Chondrocyte (in vitro differentiated cells): ENCODE data around the gene OR10G8. TPM values are rescaled to one million over a fixed set of nuclear protein-coding genes. Genes with fewer than 3 reads are reported as not detected.

ENCODE experiments used
- DNase-seq: peaks from one replicate; pipeline ENCODE4 v3.0.0; 2021; ENCODE audit warnings: mixed read lengths, low spot score
- H3K27ac Mint-ChIP-seq: one replicate; pipeline ENCODE4 v1.8.0; 2021; ENCODE audit warnings: mild to moderate bottlenecking, moderate library complexity, mixed read lengths; ENCODE audit not compliant: unreplicated experiment
- H3K27me3 Mint-ChIP-seq: 2 replicates; pipeline ENCODE4 v1.8.0; 2021; ENCODE audit warnings: low read depth, mixed read lengths
- H3K36me3 Mint-ChIP-seq: 2 replicates; pipeline ENCODE4 v1.8.0; 2021; ENCODE audit warnings: low read depth, mixed read lengths
- H3K4me1 Mint-ChIP-seq: 2 replicates; pipeline ENCODE4 v1.8.0; 2021; ENCODE audit warnings: low read depth, mild to moderate bottlenecking, mixed read lengths
- H3K4me3 Mint-ChIP-seq: one replicate; pipeline ENCODE4 v1.8.0; 2021; ENCODE audit warnings: mild to moderate bottlenecking, moderate library complexity, mixed read lengths; ENCODE audit not compliant: unreplicated experiment
- H3K9me3 Mint-ChIP-seq: 2 replicates; pipeline ENCODE4 v1.8.0; 2021; ENCODE audit warnings: low read depth, mixed read lengths
- CTCF ChIP-seq: fragments of 200-600 bp; sonication (generic); IDR thresholded peaks from 2 replicates; pipeline ENCODE4 v1.5.0; 2021; ENCODE audit warnings: antibody characterized with exemption, mild to moderate bottlenecking, moderate library complexity
- total RNA-seq: library from RNA; stranded (reverse); gene quantifications from 3 replicates; pipeline ENCODE4 v1.2.1, GENCODE V29; 2021

OR10G8 gene
- total RNA-seq, 1 donor from 2014 or later = not detected

GRCh38 chr11:124078591-124078990 is 52.0 kb downstream of the OR10G8 start:
- Mint-ChIP-seq H3K27ac (no peak overlapping the region), H3K36me3 (no peaks in the 10 kb centered on the region), H3K4me3 (no peak overlapping the region), H3K4me1 (no peaks in the 10 kb centered on the region), H3K9me3 (no peaks in the 10 kb centered on the region), H3K27me3 (peaks cover 32% of the 10 kb centered on the region)
- no peak for TF ChIP-seq CTCF
- DNase-seq = no peak

GRCh38 chr11:124079631-124080326 is 53.2 kb downstream of the OR10G8 start:
- no peaks in the 10 kb centered on the region for H3K9me3 Mint-ChIP-seq
- H3K27me3 Mint-ChIP-seq = peaks cover 35% of the 10 kb centered on the region
- no peak overlapping the region for H3K4me3 Mint-ChIP-seq
- H3K36me3 Mint-ChIP-seq = no peaks in the 10 kb centered on the region
- no peak for TF ChIP-seq CTCF
- no peak overlapping the region for H3K27ac Mint-ChIP-seq
- no peaks in the 10 kb centered on the region for H3K4me1 Mint-ChIP-seq
- no peak for DNase-seq

Other genes starting within 250 kb of the OR10G8 start
- gene OR6M1, start 220.4 kb upstream of the OR10G8 start, total RNA-seq = not detected in 3 replicates
- not detected in 3 replicates for gene TMEM225, start 141.1 kb upstream of the OR10G8 start, total RNA-seq
- gene OR8D4, start 124.6 kb upstream of the OR10G8 start, total RNA-seq = not detected in 3 replicates
- gene OR4D5, start 87.2 kb upstream of the OR10G8 start, total RNA-seq = not detected in 3 replicates
- not detected in 3 replicates for gene OR6T1, start 83.0 kb upstream of the OR10G8 start, total RNA-seq
- gene OR10S1, start 49.0 kb upstream of the OR10G8 start, total RNA-seq = not detected in 3 replicates
- not detected in 3 replicates for gene OR10G6, start 31.6 kb upstream of the OR10G8 start, total RNA-seq
- not detected in 3 replicates for gene OR10G4, start 13.8 kb upstream of the OR10G8 start, total RNA-seq
- gene OR10G9, start 3.8 kb upstream of the OR10G8 start, total RNA-seq = not detected in 3 replicates
- not detected in 3 replicates for gene OR10G7, start 14.5 kb downstream of the OR10G8 start, total RNA-seq
- 2.7 to 11.0 TPM (median 3.1 TPM) in 3 replicates for gene VWA5A, start 88.7 kb downstream of the OR10G8 start, total RNA-seq
- gene OR10D3, start 156.5 kb downstream of the OR10G8 start, total RNA-seq = not detected in 3 replicates
- not detected in 3 replicates for gene OR8G1, start 214.3 kb downstream of the OR10G8 start, total RNA-seq
- gene OR8G5, start 229.6 kb downstream of the OR10G8 start, total RNA-seq = 0.20 TPM in 1 of 3 replicates, not detected in the others